ENCODE measurements around the gene PRDX5. TPM values are rescaled to one million over a fixed set of nuclear protein-coding genes. Genes with fewer than 3 reads are reported as not detected.
A peak's percentile ranks its signal among the peaks of the same experiment; 100 is the strongest.
"Not testable (repeated sequence)": the region's sequence is repeated elsewhere in the genome, so short reads cannot be mapped to it uniquely, and the experiment has no call there.

Gene PRDX5
- total and polyA plus RNA-seq, 4 donors, result 165 to 777 (median 374) TPM

GRCh38 chr11:64313491-64314145 is 4.3 kb upstream of the PRDX5 start:
- Histone ChIP-seq H3K4me1 (ENCODE audit: control insufficient read depth in 5 of 5, insufficient read depth in 5 of 5, low read length in 5 of 5) (peaks cover 0 to 6% (median 0%) of the 10 kb centered on the region in 5 donors), H3K4me3 (no peak overlapping the region), H3K9me3 (ENCODE audit: control insufficient read depth in 4 of 4, insufficient read depth in 3 of 4, low read length in 3 of 4) (no peaks in the 10 kb centered on the region), H3K9ac (ENCODE audit: insufficient read depth in 1 of 2, low read length in 2 of 2) (peak overlapping the region in 1 of 2 donors; percentile 47), H3K27ac (ENCODE audit: low read depth in 1 of 2, low read length in 1 of 2) (peak overlapping the region in 1 of 2 donors; percentile 28), H3K36me3 (ENCODE audit: control insufficient read depth in 4 of 4, insufficient read depth in 4 of 4, low read length in 4 of 4) (peaks cover 0 to 23% (median 6%) of the 10 kb centered on the region in 4 donors), H3K27me3 (ENCODE audit: control insufficient read depth in 3 of 3, insufficient read depth in 3 of 3, low read length in 2 of 3) (no peaks in the 10 kb centered on the region)
- TF ChIP-seq CTCF (IDR thresholded peaks at IDR 0.05; ENCODE audit: control extremely low read depth, extremely low read depth), result no peak
- DNase-seq (no peak), ATAC-seq (ENCODE audit: insufficient read depth, low FRiP score) (no peak)
- 76 to 85% methylated on average over 18 of the region's 18 CpGs for WGBS, 2 donors

- WGBS, 2 donors, result 86 to 87% methylated on average over 10 to 19 of the region's 19 CpGs
- no peaks in the 10 kb centered on the region for H3K27me3 ChIP-seq (ENCODE audit: control insufficient read depth in 3 of 3, insufficient read depth in 3 of 3, low read length in 2 of 3)
- H3K4me3 ChIP-seq, result no peak overlapping the region
- H3K9me3 ChIP-seq (ENCODE audit: control insufficient read depth in 4 of 4, insufficient read depth in 3 of 4, low read length in 3 of 4), result no peaks in the 10 kb centered on the region
- TF ChIP-seq CTCF (IDR thresholded peaks at IDR 0.05; ENCODE audit: control extremely low read depth, extremely low read depth), result no peak
- peak overlapping the region in 1 of 2 donors; percentile 28 for H3K27ac ChIP-seq (ENCODE audit: low read depth in 1 of 2, low read length in 1 of 2)
- ATAC-seq (ENCODE audit: insufficient read depth, low FRiP score) (no peak), DNase-seq (no peak)
- H3K9ac ChIP-seq (ENCODE audit: insufficient read depth in 1 of 2, low read length in 2 of 2), result no peak overlapping the region
- peaks cover 0 to 12% (median 3%) of the 10 kb centered on the region in 5 donors for H3K4me1 ChIP-seq (ENCODE audit: control insufficient read depth in 5 of 5, insufficient read depth in 5 of 5, low read length in 5 of 5)
- H3K36me3 ChIP-seq (ENCODE audit: control insufficient read depth in 4 of 4, insufficient read depth in 4 of 4, low read length in 4 of 4), result peaks cover 0 to 23% (median 6%) of the 10 kb centered on the region in 4 donors
These were observed 3.6 kb upstream of the PRDX5 start for GRCh38 chr11:64314146-64314804.

GRCh38 chr11:64314805-64315561 is 2.9 kb upstream of the PRDX5 start:
- Histone ChIP-seq H3K27ac (ENCODE audit: low read depth in 1 of 2, low read length in 1 of 2) (no peak overlapping the region), H3K4me1 (ENCODE audit: control insufficient read depth in 5 of 5, insufficient read depth in 5 of 5, low read length in 5 of 5) (peaks cover 0 to 16% (median 3%) of the 10 kb centered on the region in 5 donors), H3K9me3 (ENCODE audit: control insufficient read depth in 4 of 4, insufficient read depth in 3 of 4, low read length in 3 of 4) (no peaks in the 10 kb centered on the region), H3K9ac (ENCODE audit: insufficient read depth in 1 of 2, low read length in 2 of 2) (no peak overlapping the region), H3K27me3 (ENCODE audit: control insufficient read depth in 3 of 3, insufficient read depth in 3 of 3, low read length in 2 of 3) (no peaks in the 10 kb centered on the region), H3K4me3 (no peak overlapping the region), H3K36me3 (ENCODE audit: control insufficient read depth in 4 of 4, insufficient read depth in 4 of 4, low read length in 4 of 4) (peaks cover 0 to 23% (median 6%) of the 10 kb centered on the region in 4 donors)
- no peak for ATAC-seq (ENCODE audit: insufficient read depth, low FRiP score)
- TF ChIP-seq CTCF (IDR thresholded peaks at IDR 0.05; ENCODE audit: control extremely low read depth, extremely low read depth), result no peak
- DNase-seq, result no peak
- 92 to 95% methylated on average over 24 of the region's 24 CpGs for WGBS, 2 donors

- not testable (repeated sequence) for H3K9ac ChIP-seq (ENCODE audit: insufficient read depth in 1 of 2, low read length in 2 of 2); ATAC-seq (ENCODE audit: insufficient read depth, low FRiP score); H3K4me3 ChIP-seq; DNase-seq; H3K9me3 ChIP-seq (ENCODE audit: control insufficient read depth in 4 of 4, insufficient read depth in 3 of 4, low read length in 3 of 4); H3K27me3 ChIP-seq (ENCODE audit: control insufficient read depth in 3 of 3, insufficient read depth in 3 of 3, low read length in 2 of 3)
- Histone ChIP-seq H3K27ac (ENCODE audit: low read depth in 1 of 2, low read length in 1 of 2) (peak overlapping the region in 1 of 2 donors; percentile 55), H3K4me1 (ENCODE audit: control insufficient read depth in 5 of 5, insufficient read depth in 5 of 5, low read length in 5 of 5) (peaks cover 0 to 16% (median 3%) of the 10 kb centered on the region in 5 donors), H3K36me3 (ENCODE audit: control insufficient read depth in 4 of 4, insufficient read depth in 4 of 4, low read length in 4 of 4) (peaks cover 0 to 28% (median 6%) of the 10 kb centered on the region in 4 donors)
- WGBS, 2 donors, result 83 to 92% methylated on average over 24 to 25 of the region's 25 CpGs
These were observed 2.0 kb upstream of the PRDX5 start for GRCh38 chr11:64315667-64316526.
